Fibroblast of skin of right quadriceps (primary cell): ENCODE data around the gene KLF17.

Experiments
- DNase-seq: peaks from one replicate; pipeline ENCODE4 v3.0.0-alpha.2; 2013

The KLF17 gene

GRCh38 chr1:44118682-44119081, at the start of gene KLF17:
Gene KLF17 (plus strand): TSS chr1:44118821. CDS start chr1:44118908, 87 bp downstream.
- no peak for DNase-seq

DNA sequence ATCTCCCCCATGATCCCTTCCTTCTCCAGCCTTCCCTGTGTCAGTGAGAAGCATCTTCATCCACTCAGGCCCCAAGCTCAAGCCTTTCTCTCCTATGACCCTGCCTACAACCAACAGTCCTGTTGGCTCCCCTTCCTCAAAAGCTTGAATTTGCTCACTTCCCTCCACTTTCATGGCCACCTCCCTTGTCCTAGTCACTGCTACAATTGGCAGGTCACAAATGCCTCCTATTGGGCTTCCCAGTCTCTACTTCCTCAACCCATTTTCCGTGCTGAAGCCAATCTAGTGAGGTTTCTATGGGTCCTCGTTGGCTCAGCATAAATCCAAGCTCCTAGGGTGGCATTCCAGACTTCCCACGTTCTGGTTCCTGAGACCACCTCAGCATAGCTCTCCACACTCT, 47.2 kb upstream of the KLF17 start:
- DNase-seq, result no peak

DNA sequence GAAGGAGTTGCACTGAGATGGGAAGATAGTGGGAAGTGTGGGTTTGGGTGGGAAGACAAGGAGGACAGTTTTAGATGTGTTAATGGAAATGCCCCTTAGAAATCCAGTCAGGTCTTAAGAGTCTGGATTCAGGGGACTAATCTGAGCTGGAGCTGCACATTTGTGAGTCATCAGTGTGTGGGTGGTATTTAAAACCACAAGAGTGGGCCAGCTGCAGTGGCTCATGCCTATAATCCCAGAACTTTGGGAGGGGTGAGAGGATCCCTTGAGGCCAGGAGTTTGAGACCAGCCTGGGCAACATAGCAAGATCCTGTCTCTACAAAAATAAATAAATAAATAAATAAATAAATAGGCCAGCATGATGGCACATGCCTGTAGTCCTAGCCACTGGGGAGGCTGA, 46.4 kb upstream of the KLF17 start:
- peak; percentile 92 for DNase-seq

DNA sequence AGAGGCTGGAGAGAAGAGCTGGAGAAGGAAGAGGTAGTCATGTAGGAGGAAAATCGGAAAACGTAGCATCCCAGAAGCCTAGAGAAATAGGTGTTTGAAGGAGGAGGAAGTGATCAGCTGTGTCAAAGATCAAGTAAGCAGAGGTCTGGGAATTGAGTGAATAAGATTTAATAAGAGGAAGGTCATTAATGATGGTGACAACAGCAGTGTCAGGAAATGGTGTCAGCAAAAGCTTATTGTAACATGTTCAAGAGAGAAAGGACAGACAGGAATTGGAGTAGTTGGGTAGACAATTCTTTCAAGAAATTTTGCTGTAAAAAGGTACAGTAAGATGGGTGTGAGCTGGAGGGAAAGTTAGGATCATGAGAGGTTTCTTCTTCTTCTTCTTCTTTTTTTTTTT, 45.8 kb upstream of the KLF17 start:
- no peak for DNase-seq

DNA sequence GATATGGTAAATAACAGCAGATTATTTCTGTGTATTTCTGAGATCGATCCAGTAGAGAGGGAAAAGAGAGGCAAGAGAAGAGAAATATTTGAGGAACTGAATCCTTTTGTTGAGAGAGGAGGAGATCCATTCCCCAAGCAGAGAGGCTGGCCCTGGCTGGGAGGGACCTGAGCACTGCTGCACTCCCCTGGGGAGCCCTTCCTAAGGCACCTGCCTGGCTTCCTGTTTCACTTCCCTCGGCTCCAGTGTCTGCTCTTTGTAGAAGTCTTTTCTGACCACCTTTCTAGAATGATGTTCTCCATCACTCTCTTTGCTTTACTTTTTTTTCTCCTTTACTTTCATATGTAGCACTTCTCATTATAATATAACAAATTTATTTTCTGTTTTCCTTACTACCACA, 45.1 kb upstream of the KLF17 start:
- no peak for DNase-seq

DNA sequence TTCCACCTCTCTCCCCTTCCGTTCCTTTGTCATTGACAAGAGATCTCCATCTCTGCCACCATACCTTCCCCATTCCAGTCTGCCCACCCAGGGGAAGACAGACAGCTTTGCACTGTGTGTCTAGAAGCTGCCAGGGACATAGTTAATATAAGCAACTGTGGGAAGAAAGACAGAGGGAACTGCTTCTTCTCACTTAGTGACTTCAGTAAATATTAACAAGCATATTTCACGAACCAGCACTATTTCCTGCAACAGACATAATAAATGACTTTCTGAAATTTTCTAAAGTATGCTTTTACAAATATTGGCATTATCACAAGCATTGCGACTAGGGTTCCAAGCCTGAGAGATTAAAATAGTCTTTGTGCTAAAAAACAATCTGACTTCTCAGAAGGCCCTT, 44.2 kb upstream of the KLF17 start:
- no peak for DNase-seq

GRCh38 chr1:44076066-44076465, 42.6 kb upstream of the KLF17 start:
- no peak for DNase-seq

GRCh38 chr1:44077421-44077820, 41.2 kb upstream of the KLF17 start:
- DNase-seq, result no peak

DNA sequence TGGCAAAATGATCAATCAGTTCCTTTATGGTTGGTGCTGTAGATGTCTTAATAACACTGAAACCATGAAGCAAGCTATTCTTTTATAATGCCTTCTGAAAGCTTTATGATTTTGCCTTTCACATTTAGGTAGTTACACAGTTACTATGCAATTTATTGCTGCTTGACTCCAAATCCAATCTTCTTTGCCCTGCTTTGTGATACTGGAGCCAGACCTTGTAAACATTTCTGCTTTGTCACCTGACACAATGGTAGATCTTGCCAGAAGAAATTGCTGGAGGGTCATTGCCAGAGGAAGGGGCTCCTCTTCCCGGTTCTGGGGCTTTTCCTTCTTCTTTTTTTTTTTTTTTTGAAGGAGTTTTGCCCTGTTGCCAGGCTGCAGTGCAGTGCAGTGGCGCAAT, 40.5 kb upstream of the KLF17 start:
- DNase-seq, result no peak

DNA sequence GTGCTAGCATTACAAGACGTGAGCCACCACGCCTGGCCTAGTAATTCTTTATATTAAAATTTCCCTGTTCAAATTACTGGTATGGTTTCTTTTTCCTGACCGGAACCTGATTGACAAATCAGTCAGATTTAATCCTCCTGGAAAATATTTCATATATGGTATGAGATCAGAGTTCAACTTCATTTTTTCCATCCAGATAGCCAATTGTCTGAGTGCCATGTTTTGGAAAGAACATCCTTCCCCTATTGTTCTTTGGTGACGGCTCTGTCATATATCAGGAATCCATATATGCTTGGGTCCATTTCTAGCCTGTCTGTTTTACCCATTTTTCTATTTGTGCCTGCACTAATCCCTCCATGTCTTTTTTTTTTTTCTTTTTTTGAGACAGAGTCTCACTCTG, 39.1 kb upstream of the KLF17 start:
- no peak for DNase-seq

DNA sequence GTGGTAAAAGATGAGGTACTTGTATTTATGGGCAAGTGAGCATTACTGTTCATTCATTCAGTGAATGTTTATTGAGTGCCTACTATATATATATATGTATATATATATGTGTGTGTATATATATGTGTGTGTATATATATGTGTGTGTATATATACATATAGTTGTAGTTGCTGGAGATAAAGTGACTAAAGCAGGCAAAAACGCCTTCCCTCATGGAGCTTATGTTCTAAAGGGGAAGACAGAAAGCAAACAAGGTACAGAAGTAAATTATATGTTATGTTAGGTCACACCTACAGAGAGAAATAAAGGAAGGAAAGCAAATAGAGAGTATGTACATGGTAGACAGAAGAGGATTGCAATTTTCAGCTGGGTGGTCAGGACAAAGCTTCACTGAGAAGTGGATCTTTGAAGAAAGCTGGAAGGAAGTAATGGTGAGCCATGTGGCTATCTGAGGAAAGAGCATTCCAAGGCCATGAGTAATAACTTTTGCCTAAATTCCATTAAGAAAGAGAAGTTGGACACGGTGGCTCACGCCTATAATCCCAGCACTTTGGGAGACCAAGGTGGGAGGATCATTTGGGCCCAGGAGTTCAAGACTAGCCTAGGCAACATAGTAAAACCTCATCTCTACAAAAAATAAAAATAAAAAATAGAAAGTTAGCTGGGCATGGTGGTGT, 33.5 kb upstream of the KLF17 start:
- DNase-seq, result peak; percentile 79

- no peak for DNase-seq
These were observed 31.7 kb upstream of the KLF17 start for GRCh38 chr1:44086692-44087474.

- no peak for DNase-seq
These were observed 29.1 kb upstream of the KLF17 start for GRCh38 chr1:44089371-44090048.

GRCh38 chr1:44090429-44091252, 28.0 kb upstream of the KLF17 start:
- no peak for DNase-seq

DNA sequence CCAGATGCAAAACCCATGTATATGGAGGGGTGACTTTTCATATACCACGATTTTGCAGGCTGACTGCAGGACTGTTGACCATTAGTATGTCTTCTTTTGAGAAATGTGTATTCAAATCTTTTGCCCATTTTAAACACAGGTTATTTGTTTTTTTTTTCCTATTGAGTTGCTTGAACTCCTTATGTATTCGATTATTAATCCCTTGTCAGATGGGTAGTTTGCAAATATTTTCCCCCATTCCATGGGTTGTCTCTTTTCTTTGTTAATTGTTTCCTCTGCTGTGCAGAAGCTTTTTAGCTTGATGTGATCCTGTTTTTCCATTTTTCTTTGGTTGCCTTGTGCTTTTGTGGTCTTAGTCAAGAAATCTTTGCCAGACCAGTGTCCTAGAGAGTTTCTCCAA, 24.6 kb upstream of the KLF17 start:
- DNase-seq, result no peak

GRCh38 chr1:44100183-44100868, 18.3 kb upstream of the KLF17 start:
- no peak for DNase-seq

GRCh38 chr1:44101328-44101727, 17.3 kb upstream of the KLF17 start:
- DNase-seq, result peak; percentile 7

GRCh38 chr1:44103270-44104131, 15.1 kb upstream of the KLF17 start:
- DNase-seq, result no peak

DNA sequence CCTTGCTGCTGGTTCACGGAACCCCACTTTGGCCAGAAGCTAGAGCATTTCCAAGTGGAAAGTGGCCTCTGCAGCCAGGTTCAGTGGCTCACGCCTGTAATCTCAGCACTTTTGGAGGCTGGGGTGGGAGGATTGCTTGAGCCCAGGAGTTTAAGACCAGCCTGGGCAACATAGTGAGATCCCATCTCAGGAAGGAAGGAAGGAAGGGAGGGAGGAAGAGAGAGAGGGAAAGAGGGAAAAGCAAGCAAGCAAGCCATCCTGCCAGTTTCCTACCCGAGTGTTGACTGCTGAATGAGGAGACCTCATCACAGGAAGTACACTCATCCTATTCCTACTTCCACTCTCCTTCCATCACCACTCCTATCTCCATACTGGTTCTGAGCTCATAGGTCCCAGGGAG, 12.8 kb upstream of the KLF17 start:
- DNase-seq, result no peak

- DNase-seq, result peak; percentile 45
These were observed 10.4 kb upstream of the KLF17 start for GRCh38 chr1:44108241-44108640.

GRCh38 chr1:44108971-44109370, 9.7 kb upstream of the KLF17 start:
- DNase-seq, result no peak

- DNase-seq, result no peak
These were observed 7.7 kb upstream of the KLF17 start for GRCh38 chr1:44110916-44111315.
